MV-4-11 (cell line): Measurements from ENCODE around the gene RUNX1.
A peak's percentile ranks its signal among the peaks of the same experiment; 100 is the strongest.

ENCODE experiments used
- DNase-seq: peaks from one replicate; lab custom pipeline; 2025; lab: John Stamatoyannopoulos, UW

Gene RUNX1

DNA sequence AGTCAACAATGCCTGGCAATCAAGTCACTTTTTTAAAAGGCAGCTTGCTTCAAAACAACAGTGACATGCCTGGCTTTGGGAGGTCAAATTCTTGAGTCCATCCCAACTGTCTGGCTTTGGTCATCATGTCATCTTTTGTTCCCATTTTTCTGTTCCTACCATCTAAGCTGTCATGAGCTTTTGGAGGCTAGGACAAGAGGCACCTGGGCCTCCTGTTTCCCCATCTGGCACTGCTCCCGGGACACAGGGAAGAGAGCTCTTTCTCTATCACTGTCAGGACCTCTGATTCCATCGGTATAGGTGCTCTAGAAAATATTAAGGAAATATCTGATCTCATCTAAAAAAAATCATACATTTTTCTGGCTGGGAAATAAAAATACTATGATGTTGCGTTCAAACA is 224.0 kb downstream of the RUNX1 start:
- no peak for DNase-seq

DNA sequence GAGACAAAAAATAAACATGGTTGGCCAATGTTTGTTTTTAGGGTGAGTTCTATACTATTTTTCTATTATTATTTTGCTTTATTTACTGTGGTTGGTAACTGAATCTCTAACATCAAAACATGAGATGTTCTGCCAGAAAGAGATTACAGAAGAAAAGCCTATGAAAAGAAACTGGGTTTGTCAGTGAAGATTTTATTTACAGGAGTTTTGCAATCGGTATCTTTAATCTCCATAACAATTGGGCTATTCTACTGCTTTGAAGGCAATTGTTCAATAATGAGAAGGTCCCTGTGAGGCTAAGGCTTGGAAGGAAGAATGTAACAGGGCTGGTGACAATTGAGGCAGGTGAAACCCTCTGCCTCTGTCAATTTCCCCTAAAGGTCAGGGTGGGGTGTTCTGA is 224.8 kb downstream of the RUNX1 start:
- no peak for DNase-seq

DNA sequence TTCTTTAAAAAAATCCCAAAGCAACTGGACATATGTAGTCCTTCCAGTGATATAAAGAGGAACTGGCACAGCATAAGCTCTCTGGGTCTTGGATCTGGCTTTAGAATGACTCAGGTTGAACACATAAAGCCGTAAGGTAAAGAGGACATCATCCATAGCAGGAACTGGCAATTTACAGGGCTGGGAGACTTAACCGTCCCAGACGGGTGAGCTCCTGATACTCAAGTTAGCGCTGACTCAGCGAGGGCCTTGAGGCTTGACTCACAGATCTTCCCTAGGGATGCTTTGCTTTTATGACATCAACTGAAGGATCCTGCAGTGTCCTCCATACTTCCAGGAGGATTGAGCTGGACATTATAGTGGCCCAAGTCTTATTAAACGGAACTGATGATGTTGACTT is 226.2 kb downstream of the RUNX1 start:
- peak; percentile 48 for DNase-seq

DNA sequence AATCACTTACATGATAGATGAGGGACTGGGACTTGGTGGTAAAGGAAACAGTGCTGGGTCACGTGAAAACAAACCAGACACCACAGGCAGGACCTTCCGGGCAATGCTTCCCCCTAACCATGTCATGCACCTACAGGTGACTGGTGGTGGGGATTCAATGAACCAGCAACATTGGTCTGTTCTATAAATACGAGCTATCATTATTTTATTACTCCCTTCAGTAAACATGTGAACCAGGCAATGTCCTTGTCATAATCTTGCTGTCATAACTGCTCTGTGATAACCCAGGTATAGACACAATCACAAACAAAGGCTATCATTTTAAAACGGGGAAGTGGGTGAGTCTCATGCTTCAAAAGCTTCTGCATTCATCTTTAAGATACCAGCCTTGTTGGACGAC is 226.9 kb downstream of the RUNX1 start:
- no peak for DNase-seq

DNA sequence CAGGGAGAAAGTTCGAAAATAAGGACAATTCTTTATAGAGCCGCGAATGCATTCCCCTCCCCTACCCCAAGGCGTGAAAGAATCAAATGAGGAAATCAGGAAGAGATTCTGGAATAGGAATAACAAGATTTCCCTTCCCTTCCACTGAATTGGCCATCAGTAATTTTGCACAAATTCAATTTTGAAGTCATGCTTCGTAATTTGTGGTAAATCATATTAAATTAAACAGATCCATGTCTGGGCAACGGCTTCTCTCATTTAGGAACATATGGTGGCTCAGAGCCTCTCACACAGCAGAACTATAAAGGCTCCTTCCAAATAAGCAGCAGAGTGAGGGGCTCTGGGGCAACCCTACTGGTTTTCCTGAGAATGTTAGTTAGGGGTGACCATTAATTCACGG is 227.4 kb downstream of the RUNX1 start:
- no peak for DNase-seq

DNA sequence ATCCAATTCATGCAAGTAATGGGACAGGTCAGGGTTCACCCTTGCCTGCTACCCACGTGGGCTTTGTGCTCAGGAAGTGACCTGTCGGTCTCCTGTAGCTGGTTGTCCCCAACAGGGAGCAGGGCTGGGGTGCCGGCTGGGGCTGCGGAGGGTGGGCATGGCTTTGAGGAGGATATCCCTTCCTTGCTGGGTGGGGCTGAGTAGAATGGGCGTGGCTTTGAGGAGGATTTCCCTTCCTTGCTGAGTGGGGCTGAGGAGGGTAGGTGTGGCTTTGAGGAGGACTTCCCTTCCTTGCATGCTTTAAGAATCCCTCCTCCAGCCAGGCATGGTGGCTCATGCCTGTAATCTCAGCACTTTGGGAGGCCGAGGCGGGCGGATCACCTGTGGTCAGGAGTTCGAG is 229.1 kb downstream of the RUNX1 start:
- no peak for DNase-seq

DNA sequence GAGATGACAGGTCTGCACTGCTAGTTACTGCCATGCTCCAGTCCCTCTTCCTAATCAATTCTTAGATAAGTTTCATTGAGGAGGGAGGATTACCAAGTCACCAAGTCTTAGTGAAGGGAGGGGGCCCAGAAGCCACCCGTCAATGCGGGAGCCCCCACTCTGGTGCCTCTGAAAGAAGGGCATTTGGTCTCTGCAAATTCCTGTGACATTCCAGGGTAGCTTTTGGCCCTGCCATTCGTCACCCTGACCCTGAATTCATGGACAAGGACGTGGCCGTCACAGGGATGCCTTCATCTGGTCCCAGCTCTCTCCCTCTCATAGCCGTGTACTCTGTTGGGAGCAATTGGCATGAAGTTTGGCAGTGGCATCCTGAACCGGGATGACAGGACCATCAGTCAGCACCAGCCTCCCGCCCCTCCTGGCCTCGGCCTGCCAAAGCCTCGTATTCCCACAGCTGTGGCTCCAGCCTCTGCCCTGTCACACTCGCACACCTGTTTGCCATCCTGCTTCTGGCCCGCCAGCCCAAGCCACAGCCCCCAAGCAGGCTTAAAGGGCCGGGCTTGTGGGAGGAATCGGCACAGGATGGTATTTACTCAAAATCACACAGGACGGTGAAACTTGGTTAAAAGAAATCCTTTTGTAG is 229.6 kb downstream of the RUNX1 start:
- no peak for DNase-seq

DNA sequence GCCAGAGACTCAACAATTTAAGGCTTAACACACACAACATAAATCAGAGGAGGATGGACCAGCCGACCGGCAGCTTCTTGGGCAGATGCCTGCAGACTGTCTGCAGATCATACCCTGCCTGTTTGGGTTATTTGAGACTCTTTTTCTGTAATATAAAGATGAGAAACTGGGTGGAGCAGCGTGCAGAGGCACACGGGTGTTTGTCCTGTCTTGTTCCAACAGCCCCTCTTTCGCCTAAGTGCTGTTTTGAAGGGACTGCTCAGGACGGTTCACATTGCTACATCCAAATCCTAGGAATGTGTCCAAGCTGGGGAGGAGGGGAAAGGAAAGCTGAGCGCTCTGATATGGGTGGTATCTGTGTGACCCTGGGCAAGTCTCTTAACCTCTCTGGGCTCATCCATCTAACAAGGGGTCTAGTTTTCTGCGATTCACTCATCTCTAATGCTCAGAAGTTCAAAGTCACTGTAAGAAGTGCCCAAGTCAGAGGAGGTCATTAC is 230.4 kb downstream of the RUNX1 start:
- no peak for DNase-seq

DNA sequence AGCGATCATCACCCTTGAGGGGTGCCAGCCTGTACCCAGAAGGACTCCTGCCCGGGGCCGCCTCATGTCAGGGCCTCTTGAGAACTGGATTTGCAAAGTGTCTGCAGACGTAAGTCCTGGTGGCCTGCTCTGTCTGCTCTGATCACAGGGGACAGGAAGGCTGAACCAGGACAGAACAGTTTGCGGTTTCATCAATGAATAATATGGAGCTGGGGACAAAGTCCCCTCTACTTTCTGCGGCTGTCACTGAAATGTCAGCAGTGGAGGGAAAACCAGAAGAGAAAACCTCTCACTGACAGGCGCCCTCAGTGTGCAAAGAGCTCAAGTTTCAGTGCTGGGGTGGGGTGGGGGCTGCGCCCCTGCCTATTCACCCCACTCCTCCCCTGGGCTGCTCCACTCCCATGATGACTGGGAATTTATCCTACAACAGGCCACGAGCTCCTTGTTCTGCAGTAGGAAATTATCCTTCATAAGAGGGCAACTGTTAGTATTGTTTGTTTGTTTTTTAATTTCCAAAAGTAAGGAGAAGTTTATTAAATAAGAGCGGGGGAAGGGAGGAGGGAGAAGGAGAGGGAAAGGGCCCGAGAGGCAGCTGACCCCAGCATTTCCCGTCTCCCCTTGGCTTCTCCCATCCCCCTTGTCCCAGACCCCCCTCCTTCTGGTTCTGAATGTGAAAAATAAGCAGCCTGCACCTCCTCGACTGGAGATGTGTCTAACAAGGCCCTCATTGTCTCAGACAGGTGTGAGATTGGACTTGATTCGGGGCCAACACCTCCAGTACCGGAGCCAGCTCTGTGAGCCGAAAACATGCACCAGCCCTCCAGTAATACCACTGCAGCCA is 231.1 kb downstream of the RUNX1 start:
- DNase-seq = no peak

DNA sequence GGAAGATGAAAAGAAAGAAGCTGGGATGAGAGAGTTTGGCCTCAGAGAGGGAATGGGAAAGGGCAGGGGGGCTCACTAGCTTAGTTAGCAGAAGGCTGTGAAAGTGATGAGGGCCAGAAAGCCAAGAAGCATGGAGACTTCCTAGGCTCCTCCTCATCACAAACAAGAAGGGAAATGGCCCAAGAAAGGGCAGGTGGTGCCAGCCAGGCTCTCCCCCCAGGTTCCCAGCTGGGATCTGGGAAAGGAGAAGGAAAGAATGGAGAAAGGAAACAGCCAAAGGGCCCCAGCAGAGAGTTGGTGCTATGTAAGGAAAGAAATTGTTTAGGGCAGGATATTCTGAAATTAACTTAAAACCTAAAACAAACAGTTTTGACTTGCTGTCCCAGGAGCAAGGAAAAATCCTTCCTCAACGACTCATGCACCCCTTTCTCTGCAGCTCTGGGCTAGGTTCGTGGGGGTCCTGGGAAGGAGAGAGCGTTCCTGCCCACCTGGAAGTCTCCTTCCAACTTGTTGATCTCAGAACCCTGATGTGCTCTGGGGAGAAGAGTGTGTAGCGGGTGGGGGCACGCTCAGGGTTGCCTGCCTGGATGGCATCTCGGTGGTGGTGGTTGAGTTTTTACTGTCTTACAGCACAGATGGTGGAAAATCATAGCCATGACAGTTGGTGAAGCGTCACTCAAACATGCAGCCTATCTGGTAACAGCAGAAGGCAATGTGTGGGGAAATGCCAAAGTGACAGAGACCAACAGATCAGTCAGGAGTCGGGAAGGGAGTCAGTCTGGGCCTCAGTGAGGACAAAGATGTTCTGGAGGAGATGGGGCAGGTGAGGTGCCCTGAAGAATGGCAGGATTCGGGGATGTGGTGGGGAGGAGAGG is 233.0 kb downstream of the RUNX1 start:
- no peak for DNase-seq

DNA sequence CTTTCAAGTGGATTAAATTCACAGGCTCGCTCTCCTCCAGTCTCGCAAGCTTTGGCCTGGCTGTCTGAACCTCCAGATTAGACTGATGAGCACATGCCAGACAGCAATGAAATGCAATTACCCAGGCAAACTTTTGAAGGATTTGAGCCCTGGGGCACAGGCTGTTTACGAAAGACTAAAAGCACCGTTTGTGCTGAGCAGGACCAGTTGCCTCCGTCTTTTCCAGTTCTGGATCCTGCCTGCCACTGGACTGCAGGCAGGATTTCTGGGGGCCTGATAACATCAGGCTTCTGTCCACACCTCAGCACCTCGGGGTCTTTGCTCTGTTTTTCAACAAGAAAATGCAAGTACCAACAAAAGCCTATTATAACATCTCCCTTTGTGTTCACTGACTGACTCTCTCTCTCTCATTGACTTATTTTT is 234.6 kb downstream of the RUNX1 start:
- DNase-seq = no peak

DNA sequence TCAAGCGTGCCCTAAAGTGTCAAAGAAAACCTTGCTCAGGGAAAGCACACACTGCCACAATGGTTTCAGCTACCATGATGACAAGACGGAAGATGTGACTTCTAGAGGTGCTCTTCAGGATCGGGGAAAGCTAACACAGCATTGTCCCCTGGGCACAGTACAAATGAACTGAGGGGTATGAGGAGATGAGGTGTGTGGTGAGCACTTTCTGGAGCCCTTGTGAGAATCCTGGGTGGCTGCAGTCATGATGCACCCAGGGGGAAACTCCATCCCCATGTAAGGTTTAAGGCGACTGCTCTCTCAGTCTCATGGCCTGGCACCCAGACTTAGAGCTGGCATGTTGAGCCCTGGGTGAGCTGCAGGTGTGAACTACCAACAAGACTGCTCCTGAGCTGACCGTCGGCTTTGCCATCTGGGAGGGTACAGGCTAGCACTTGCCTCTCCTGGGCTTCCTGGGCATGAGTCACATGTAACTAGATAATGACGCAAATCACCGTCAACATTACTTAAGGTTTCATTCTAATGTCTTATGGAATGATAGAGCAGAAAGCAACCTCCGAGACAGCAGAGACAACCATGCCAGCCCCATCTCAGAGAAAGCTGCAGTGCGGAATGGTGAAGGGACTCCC is 235.7 kb downstream of the RUNX1 start:
- DNase-seq = no peak

DNA sequence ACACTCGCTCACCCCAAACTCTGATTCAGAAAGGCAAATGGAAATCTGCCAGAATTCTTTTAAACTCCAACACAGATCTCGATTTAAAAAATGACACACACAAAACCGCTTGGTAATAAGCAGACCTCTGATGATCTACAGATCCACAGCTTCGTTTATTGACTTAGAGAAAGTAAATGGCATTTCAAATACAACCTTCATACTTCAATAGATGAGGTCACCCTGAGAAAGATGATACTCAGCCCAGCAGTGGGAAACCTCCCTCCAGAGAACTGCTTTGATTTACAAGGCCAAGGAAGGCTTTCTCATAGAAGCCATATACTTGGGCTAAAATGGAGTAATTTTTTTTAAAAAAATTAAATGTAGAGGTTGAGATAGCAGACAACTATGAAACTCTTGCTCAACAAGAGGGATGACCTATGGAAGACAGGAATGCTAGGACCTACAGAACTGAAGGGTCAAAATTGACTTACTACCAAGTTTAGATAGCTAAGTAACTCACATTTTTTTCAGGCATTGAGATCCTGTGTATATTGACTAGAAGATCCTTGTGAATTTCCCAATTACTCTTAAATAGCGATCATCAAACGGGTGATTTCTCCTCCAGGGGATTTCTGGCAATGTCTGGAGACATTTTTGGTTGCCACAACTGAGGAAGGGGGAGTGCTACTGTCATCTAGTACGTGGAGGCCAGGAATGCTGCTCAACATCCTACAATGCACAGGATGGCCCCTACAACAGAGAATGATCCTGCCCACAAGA is 236.4 kb downstream of the RUNX1 start:
- no peak for DNase-seq

DNA sequence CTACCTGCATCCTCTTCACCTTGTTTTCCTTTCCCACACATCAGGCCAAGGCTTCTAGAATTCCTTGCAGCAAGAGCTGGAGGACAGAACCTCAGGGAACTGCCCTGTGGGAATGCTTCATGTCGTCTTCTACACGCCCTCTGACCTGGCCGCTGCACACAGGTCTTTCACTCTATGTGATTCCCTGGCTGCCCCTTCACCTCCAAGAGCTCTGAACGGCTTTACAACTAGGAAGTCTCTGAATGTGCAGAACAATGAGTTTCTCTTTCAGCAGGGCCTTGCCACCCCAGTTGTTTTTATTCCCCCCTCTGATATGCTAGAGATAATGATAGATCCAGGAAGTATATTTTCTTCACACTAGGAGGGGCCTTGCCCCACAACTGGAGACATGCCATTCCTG is 237.7 kb downstream of the RUNX1 start:
- DNase-seq = no peak

DNA sequence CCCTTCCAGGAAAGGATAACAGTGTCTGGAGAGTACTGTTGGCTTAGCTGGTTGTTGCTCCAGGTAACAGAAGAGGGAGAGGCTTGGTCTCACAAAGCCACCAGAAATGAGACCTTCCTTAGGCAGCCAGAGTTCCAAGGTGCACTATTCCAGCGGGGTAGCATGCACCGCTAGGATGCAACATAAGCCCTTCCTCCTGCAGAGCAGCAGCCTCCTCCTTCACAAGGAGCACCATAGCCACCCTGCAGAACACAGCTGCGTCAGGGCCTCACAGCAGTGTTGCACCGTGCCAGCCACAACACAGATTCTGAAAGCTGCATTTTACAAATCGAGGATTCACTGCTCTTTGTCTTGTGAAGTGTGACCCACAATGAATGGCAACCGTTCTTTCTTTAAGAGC is 238.3 kb downstream of the RUNX1 start:
- no peak for DNase-seq

DNA sequence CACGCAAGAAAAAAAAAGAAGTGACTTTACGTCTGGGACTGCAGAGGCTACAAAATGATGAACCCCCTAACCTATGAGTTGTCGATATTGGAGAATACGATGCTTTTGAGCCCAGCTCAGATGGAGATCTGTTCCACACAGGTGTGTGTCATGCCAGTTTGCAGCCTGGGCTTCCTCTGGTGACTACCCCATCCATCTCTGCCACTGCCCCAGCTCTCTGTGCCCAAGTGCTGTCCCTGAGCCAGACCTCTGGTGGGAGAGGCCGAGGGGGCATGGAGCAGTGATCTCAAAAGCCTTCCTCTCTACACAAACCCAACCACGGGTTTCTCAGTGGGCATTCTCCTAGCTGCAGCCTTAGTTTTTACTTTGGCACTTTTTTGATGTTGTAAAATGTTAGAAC is 239.3 kb downstream of the RUNX1 start:
- DNase-seq = no peak

DNA sequence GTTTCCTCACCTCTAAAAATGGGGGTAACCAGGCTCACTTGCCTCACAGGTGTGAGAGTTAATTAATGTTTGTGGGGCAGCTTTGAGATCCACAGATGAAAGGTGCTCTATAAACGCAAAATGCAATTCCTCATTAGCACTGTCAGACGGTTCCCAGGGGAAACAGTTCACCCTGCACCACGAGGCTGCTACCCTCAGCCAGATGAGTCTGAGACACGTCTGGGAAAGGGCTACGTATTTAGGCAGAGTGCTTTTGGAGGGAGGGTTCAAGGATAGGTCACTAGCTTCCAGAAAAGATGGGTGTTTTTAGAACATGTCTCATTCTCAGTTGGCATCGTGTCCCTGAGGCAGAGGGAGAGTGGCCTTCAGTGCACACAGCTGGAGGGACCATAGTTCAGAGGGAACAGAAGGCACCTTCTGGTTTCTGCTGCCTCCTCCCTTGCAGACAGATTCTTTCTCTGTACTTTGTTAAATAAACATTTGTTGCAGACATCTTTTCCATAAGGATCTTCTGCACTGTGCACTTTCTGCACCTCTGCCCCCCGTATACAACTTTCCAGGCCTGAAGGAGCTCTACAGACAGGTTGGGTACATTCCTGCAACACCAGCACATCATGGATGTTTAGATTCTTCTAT is 240.4 kb downstream of the RUNX1 start:
- DNase-seq = no peak

DNA sequence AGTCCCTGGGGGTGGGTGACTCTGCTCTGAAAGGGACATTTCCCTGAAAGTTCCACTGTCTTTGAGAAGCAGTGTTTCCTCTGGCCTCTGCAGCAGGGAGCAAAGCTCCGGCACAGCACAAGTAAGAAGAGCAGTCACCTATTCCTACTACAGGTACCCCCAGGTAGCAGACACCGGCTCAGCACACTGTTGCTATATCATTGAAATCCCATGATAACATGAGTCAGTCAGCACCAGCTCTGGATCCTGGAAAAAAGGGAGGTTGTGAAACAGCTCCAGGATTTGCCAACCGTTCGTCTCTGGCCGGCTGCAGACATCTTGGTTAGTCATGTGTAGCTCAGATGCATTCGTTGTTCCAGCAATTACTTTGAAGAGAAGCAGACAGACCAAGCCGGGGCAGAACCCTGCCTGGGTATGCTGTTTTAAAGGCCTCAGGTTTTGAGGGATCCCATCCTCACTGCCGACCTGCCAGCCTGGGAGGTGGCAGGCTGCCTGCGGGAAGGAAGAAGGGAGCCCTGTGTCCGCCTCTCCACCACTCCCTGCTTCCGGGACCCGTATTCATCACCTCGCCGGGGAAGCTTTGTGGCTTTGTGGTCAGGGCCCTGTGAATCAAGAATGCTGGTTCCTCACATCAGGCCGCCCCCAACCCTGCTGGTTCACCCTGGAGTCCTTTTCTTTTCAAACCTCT is 241.1 kb downstream of the RUNX1 start:
- peak; percentile 70 for DNase-seq

DNA sequence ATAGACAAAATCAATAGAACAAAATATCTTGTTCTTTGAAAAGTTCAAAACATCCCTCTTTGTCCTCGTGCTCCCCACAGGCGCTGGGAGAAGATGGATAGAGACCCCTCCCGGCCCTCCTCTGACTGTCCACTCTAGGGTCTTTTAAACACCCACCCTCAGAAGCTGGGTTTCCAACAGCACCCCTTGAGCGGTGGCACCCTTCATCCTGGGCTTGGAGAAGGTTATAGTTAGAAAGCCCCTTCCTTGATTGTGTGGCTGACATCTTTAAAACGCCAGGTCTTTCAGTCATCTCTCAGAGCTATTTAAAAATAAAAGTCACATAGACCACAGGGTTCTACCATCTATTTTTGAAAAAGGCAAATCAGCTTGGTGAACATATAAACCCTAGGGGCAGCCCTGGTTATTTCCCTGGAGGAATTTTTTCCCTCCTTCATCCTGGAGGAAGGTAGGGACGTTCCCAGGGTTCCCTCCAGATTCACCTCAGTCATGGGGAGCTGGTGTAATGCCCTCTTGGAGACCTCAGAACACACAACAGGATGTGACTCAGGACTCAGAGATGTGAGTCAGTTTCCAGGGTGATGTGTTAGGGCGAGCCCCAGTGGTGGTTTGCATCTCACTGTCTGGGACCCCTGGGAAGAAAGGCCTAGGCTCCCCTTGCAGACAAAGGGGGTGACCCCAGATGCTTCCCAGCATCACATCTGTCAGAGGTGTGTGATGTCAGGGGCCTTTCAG is 241.8 kb downstream of the RUNX1 start:
- peak; percentile 51 for DNase-seq

DNA sequence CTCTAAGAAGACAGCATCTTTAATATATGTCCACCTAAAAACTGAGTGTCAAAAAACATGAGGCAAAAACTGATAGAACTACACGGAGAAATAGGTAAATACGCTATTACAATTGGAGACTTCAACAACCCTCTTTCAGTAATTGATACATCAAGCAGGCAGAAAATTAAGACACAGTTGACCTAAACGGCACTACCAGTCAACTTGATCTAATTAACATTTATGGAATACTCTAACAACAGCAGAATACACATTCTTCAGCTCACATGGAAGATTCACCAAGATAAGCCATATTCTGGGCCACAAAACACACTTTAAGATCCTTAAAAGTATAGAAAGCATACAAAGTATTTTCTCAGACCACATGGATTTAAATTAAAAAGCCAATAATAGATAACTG is 242.7 kb downstream of the RUNX1 start:
- no peak for DNase-seq
